Measurements from ENCODE around the gene PACS1.

DNA sequence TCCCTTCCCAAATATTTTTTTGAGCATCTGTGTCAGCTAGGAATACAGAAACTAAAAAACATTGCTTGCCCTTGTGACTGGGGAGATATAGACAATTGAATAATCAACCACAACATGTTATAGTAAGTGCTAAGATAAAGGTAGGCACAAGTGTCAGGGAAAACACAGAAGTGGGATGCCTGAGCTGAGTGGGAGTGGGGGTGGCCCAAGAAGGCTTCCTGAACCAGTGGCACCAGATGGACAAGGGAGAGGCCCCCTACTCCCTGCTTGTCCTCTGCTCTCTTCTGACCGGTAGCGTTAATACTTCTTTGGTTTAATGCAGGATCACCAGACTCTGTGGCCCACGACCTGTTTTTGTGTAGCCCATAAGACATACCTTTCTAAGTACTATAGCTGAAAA lies 48.8 kb downstream of the PACS1 start:
- TF ChIP-seq CTCF (IDR thresholded peaks at IDR 0.05) (no peak), EZH2 (IDR thresholded peaks at IDR 0.05; ENCODE audit: borderline replicate concordance, insufficient read depth, low read depth, low read length, poor library complexity, severe bottlenecking) (no peak)
